ENCODE measurements around the gene LRRC58. TPM values are rescaled to one million over a fixed set of nuclear protein-coding genes. Genes with fewer than 3 reads are reported as not detected.
A peak's percentile ranks its signal among the peaks of the same experiment; 100 is the strongest.
"Not testable (repeated sequence)": the region's sequence is repeated elsewhere in the genome, so short reads cannot be mapped to it uniquely, and the experiment has no call there.

Gene LRRC58
- total RNA-seq, 1 experiment from 2014 or later, result 53.7 TPM

- DNase-seq (ENCODE audit: low read depth, low spot score); in situ Hi-C loops (cut with HindIII; ENCODE audit: low pct_unique_long_range_greater_than_20kb, low sequenced_read_pairs): not testable (repeated sequence)
These were observed 57.6 kb downstream of the LRRC58 start for GRCh38 chr3:120291552-120291951.

GRCh38 chr3:120289636-120290035 lies 59.5 kb downstream of the LRRC58 start:
- DNase-seq (ENCODE audit: low read depth, low spot score), result no peak
- in situ Hi-C loops (cut with HindIII; ENCODE audit: low pct_unique_long_range_greater_than_20kb, low sequenced_read_pairs), result no loop called here

GRCh38 chr3:120286465-120286864 lies 62.7 kb downstream of the LRRC58 start:
- in situ Hi-C loops (cut with HindIII; ENCODE audit: low pct_unique_long_range_greater_than_20kb, low sequenced_read_pairs), result no loop called here
- no peak for DNase-seq (ENCODE audit: low read depth, low spot score)

GRCh38 chr3:120285508-120285841 lies 63.7 kb downstream of the LRRC58 start:
- in situ Hi-C loops (cut with HindIII; ENCODE audit: low pct_unique_long_range_greater_than_20kb, low sequenced_read_pairs), result no loop called here
- no peak for DNase-seq (ENCODE audit: low read depth, low spot score)

- in situ Hi-C loops (cut with HindIII; ENCODE audit: low pct_unique_long_range_greater_than_20kb, low sequenced_read_pairs), result no loop called here
- no peak for DNase-seq (ENCODE audit: low read depth, low spot score)
These were observed 64.2 kb downstream of the LRRC58 start, which contains the start of gene GPR156 for GRCh38 chr3:120284747-120285507. TSS of gene GPR156 (minus strand) at chr3:120285222. CDS start at chr3:120244098, 41,124 bp downstream.

GRCh38 chr3:120281261-120281660 lies 67.9 kb downstream of the LRRC58 start:
- in situ Hi-C loops (cut with HindIII; ENCODE audit: low pct_unique_long_range_greater_than_20kb, low sequenced_read_pairs), result no loop called here
- DNase-seq (ENCODE audit: low read depth, low spot score), result no peak

GRCh38 chr3:120280566-120280965 lies 68.6 kb downstream of the LRRC58 start:
- no peak for DNase-seq (ENCODE audit: low read depth, low spot score)
- in situ Hi-C loops (cut with HindIII; ENCODE audit: low pct_unique_long_range_greater_than_20kb, low sequenced_read_pairs), result no loop called here

GRCh38 chr3:120280026-120280425 lies 69.1 kb downstream of the LRRC58 start:
- no peak for DNase-seq (ENCODE audit: low read depth, low spot score)
- in situ Hi-C loops (cut with HindIII; ENCODE audit: low pct_unique_long_range_greater_than_20kb, low sequenced_read_pairs), result no loop called here

- in situ Hi-C loops (cut with HindIII; ENCODE audit: low pct_unique_long_range_greater_than_20kb, low sequenced_read_pairs), result no loop called here
- no peak for DNase-seq (ENCODE audit: low read depth, low spot score)
These were observed 72.4 kb downstream of the LRRC58 start for GRCh38 chr3:120276767-120277166.

- in situ Hi-C loops (cut with HindIII; ENCODE audit: low pct_unique_long_range_greater_than_20kb, low sequenced_read_pairs), result no loop called here
- DNase-seq (ENCODE audit: low read depth, low spot score), result no peak
These were observed 73.5 kb downstream of the LRRC58 start for GRCh38 chr3:120275618-120276017.

- peak; percentile 70 for DNase-seq (ENCODE audit: low read depth, low spot score)
- in situ Hi-C loops (cut with HindIII; ENCODE audit: low pct_unique_long_range_greater_than_20kb, low sequenced_read_pairs), result no loop called here
These were observed 74.4 kb downstream of the LRRC58 start for GRCh38 chr3:120274739-120275167.

Other genes starting within 250 kb of the LRRC58 start
- 0.08 and 0.29 TPM in 2 replicates for gene GPR156, start 64.1 kb downstream of the LRRC58 start, total RNA-seq (2014; rRNA removed; shearing (Covaris generic))
- gene FSTL1, start 101.6 kb upstream of the LRRC58 start, total RNA-seq (2014; rRNA removed; shearing (Covaris generic)), result 61.1 and 69.2 TPM in 2 replicates
- gene NDUFB4, start 247.0 kb upstream of the LRRC58 start, total RNA-seq (2014; rRNA removed; shearing (Covaris generic)), result 291 and 293 TPM in 2 replicates